Osteoblast (primary cell): ENCODE results near the gene UBE2E1. TPM values are rescaled to one million over a fixed set of nuclear protein-coding genes. Genes with fewer than 3 reads are reported as not detected.

Source experiments
- DNase-seq: peaks from one replicate; pipeline ENCODE4 v3.0.0; 2011; ENCODE audit warnings: low spot score, mixed read lengths; ENCODE audit not compliant: insufficient read length; ENCODE audit errors: missing footprints
- H2AFZ ChIP-seq: 2 replicates; pipeline ENCODE4 v1.6.0; 2011; ENCODE audit warnings: mild to moderate bottlenecking, low read length
- H3K27ac ChIP-seq: 2 replicates; pipeline ENCODE4 v1.5.1; 2011; ENCODE audit warnings: mild to moderate bottlenecking, low read depth, low read length, moderate library complexity
- H3K27me3 ChIP-seq: 2 replicates; pipeline ENCODE4 v1.6.0; 2012; ENCODE audit warnings: mild to moderate bottlenecking, control low read depth, inconsistent platforms, low read length, moderate library complexity; ENCODE audit not compliant: insufficient read depth
- H3K36me3 ChIP-seq: 2 replicates; pipeline ENCODE4 v1.5.1; 2011; ENCODE audit warnings: mild to moderate bottlenecking, low read length, control low read depth, moderate library complexity; ENCODE audit not compliant: insufficient read depth
- H3K4me1 ChIP-seq: 2 replicates; pipeline ENCODE4 v1.5.1; 2011; ENCODE audit warnings: mild to moderate bottlenecking, low read length, control low read depth, moderate library complexity; ENCODE audit not compliant: insufficient read depth
- H3K4me2 ChIP-seq: 2 replicates; pipeline ENCODE4 v1.6.0; 2011; ENCODE audit warnings: mild to moderate bottlenecking, low read length; ENCODE audit not compliant: insufficient read depth
- H3K4me3 ChIP-seq: fragments of 200-600 bp; sonication (generic); 3 replicates; pipeline ENCODE4 v1.5.1; 2012; ENCODE audit warnings: mild to moderate bottlenecking, low read length, inconsistent platforms; ENCODE audit not compliant: insufficient read depth
- H3K79me2 ChIP-seq: 2 replicates; pipeline ENCODE4 v1.6.0; 2012; ENCODE audit warnings: mild to moderate bottlenecking, low read length, control low read depth, inconsistent platforms; ENCODE audit not compliant: insufficient read depth
- H3K9me3 ChIP-seq: 2 replicates; pipeline ENCODE4 v1.5.1; 2011; ENCODE audit warnings: low read depth, low read length, control low read depth
- H4K20me1 ChIP-seq: 2 replicates; pipeline ENCODE4 v1.6.0; 2012; ENCODE audit warnings: mild to moderate bottlenecking, low read length, control low read depth; ENCODE audit not compliant: insufficient read depth
- CTCF ChIP-seq: IDR thresholded peaks from 2 replicates; pipeline ENCODE4 v1.5.1; 2011; ENCODE audit warnings: mild to moderate bottlenecking, low read depth, low read length, moderate library complexity; ENCODE audit errors: extremely low read depth
- total RNA-seq: library from RNA; depleted of rRNA; stranded (reverse); fragments of >200 nt; gene quantifications from 2 replicates; pipeline ENCODE4 v1.2.3, GENCODE V29; 2012

The UBE2E1 gene
- total RNA-seq, 1 donor: 98.1 TPM

DNA sequence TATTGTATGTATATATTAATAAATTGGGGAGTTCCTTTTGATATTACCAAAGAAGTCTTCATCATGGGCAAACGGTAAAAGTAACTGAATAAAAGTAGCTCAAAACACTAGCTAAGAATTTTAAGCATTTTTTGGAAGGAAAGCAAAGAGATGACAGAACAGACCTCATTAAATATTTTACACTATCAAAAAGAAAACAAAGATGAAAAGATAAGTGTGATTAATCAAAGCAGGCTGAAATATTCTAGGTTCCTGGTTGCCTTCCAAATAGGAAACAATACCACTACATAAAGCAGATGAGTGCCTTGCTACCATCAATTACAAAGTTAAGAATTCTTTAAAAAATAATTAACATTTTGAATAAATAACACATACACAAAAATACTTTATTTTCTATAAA lies 107.4 kb downstream of the UBE2E1 start:
- Histone ChIP-seq H3K4me2 (no peak overlapping the region), H3K9me3 (no peaks in the 10 kb centered on the region), H3K4me3 (no peak overlapping the region), H2AFZ (no peak overlapping the region), H3K79me2 (peaks cover 36% of the 10 kb centered on the region), H3K27me3 (no peaks in the 10 kb centered on the region), H3K36me3 (peaks cover 14% of the 10 kb centered on the region), H3K27ac (no peak overlapping the region), H4K20me1 (peaks cover 12% of the 10 kb centered on the region), H3K4me1 (peaks cover 8% of the 10 kb centered on the region)
- no peak for DNase-seq
- no peak for TF ChIP-seq CTCF

DNA sequence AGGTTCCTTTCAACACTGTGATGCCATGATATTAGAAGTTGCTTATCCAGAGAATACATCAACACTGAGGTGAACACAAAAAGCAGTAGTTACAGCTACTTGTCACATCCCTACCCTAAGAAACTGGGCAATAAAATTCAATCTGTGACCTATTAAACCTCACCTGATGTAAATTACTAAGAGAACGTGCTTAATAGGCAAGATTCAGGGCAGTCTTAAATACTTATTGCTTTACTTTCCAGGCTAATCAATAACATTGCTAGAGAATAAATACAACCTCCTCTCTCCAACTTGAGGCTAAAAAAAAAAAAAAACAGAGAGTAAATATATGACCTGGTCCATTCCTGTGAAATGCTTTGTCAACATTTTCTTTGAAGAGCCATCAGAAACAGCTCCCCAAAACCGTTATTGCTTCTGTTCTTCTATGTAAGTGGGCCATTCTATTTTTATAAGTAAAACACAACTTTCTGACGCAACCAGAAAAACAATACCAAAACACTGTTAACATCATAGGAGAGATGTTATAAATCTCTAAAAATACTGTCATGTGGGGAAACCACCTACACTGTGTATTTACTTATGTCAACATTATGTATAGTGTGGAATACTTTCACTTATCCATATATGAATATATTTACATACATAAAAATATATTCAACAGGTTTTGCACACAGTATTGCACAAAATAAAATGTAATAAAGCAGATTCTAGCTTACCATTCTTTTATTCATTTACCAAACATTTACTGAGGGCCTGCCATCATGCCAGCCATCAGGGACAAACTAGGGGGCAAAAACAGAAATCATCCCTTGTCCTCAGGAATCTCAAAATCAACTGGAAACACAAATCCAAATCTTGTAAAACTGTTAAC lies 108.4 kb downstream of the UBE2E1 start:
- Histone ChIP-seq H2AFZ (no peak overlapping the region), H3K9me3 (no peaks in the 10 kb centered on the region), H3K4me3 (no peak overlapping the region), H3K4me2 (no peak overlapping the region), H3K27me3 (no peaks in the 10 kb centered on the region), H3K27ac (no peak overlapping the region), H4K20me1 (peaks cover 21% of the 10 kb centered on the region), H3K4me1 (peaks cover 17% of the 10 kb centered on the region), H3K79me2 (peaks cover 44% of the 10 kb centered on the region), H3K36me3 (peaks cover 19% of the 10 kb centered on the region)
- DNase-seq: peak; percentile 50
- TF ChIP-seq CTCF: no peak

DNA sequence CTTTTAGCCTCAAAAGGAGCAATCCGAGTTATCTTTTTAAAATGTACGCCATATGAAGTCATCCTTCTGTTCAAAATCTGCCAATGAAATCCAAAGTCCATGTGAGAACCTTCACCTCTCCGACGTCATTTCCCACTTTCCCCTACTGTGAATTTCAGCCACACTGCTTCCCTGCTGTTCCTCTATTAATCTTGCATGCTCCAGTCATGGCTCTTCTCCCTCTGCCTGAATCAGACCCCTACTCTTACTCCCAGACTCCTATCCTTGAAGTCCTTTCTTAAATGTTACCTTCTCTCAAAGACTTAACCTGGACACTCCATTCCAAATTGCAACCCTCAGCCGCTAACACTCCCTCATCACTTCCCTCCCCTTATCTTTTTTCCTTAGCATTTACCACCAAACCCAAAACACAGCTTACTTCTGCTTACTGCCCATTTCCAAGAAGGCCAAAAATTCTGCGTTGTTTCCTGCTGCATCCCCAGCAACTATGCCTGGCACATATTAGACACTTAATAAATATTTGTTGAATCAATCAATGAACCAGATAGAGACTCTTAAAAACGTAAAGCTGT lies 109.9 kb downstream of the UBE2E1 start:
- no peak for DNase-seq

More for the DNA sequence above, 109.9 kb downstream of the UBE2E1 start:
- peaks cover 29% of the 10 kb centered on the region for H3K36me3 ChIP-seq
- no peaks in the 10 kb centered on the region for H3K9me3 ChIP-seq
- H3K4me3 ChIP-seq: peak overlapping the region; percentile 91
- H3K79me2 ChIP-seq: peaks cover 44% of the 10 kb centered on the region
- peaks cover 34% of the 10 kb centered on the region for H4K20me1 ChIP-seq
- H2AFZ ChIP-seq: peak overlapping the region; percentile 1
- peak overlapping the region; percentile 85 for H3K27ac ChIP-seq
- TF ChIP-seq CTCF: no peak
- H3K4me1 ChIP-seq: peaks cover 17% of the 10 kb centered on the region
- peak overlapping the region; percentile 87 for H3K4me2 ChIP-seq
- H3K27me3 ChIP-seq: no peaks in the 10 kb centered on the region
